ENCODE results near the gene ITFG2.

DNA sequence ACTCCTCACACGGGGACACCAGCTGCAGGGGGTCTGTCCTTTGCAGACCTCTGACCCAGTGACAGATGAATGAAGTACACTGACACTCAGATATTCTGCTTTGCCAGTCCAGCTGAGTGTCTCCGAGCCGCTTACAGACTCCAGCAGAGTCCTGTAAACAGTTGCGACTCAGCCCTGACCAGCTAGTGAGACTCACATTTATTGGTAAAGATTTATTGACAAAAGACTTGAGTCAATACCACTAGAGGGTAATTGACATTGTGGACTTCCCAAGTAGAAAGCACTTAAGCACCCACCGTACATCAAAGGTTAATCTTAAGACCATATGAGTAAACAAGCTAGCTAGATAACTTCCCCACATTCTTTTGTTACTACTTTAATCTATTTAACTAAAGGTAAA lies 27.5 kb upstream of the ITFG2 start:
- no peak for TF ChIP-seq ZNF274 (IDR thresholded peaks at IDR 0.05; ENCODE audit: borderline replicate concordance, low read depth, low read length)
- TF ChIP-seq, protein P1, sequence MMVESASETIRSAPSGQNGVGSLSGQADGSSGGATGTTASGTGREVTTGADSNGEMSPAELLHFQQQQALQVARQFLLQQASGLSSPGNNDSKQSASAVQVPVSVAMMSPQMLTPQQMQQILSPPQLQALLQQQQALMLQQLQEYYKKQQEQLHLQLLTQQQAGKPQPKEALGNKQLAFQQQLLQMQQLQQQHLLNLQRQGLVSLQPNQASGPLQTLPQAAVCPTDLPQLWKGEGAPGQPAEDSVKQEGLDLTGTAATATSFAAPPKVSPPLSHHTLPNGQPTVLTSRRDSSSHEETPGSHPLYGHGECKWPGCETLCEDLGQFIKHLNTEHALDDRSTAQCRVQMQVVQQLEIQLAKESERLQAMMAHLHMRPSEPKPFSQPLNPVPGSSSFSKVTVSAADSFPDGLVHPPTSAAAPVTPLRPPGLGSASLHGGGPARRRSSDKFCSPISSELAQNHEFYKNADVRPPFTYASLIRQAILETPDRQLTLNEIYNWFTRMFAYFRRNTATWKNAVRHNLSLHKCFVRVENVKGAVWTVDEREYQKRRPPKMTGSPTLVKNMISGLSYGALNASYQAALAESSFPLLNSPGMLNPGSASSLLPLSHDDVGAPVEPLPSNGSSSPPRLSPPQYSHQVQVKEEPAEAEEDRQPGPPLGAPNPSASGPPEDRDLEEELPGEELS (CRISPR knock-in tag; IDR thresholded peaks at IDR 0.05; ENCODE audit: borderline replicate concordance): no peak
- no peak for TF ChIP-seq SMARCA5 (IDR thresholded peaks at IDR 0.05)
- no peak for TF ChIP-seq FOS (IDR thresholded peaks at IDR 0.05; ENCODE audit: extremely low read depth, insufficient read length)
- TF ChIP-seq BMI1 (IDR thresholded peaks at IDR 0.05; ENCODE audit: low read length): no peak
- no peak for TF ChIP-seq RFX5 (IDR thresholded peaks at IDR 0.05; ENCODE audit: low read depth, low read length)
- no peak for TF ChIP-seq SNIP1 (IDR thresholded peaks at IDR 0.05; ENCODE audit: low read depth)
- TF ChIP-seq, protein P2, sequence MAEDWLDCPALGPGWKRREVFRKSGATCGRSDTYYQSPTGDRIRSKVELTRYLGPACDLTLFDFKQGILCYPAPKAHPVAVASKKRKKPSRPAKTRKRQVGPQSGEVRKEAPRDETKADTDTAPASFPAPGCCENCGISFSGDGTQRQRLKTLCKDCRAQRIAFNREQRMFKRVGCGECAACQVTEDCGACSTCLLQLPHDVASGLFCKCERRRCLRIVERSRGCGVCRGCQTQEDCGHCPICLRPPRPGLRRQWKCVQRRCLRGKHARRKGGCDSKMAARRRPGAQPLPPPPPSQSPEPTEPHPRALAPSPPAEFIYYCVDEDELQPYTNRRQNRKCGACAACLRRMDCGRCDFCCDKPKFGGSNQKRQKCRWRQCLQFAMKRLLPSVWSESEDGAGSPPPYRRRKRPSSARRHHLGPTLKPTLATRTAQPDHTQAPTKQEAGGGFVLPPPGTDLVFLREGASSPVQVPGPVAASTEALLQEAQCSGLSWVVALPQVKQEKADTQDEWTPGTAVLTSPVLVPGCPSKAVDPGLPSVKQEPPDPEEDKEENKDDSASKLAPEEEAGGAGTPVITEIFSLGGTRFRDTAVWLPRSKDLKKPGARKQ (CRISPR knock-in tag; IDR thresholded peaks at IDR 0.05): no peak
- no peak for TF ChIP-seq TEAD2 (tag; IDR thresholded peaks at IDR 0.05)
- TF ChIP-seq ZEB2 (IDR thresholded peaks at IDR 0.05): no peak
- TF ChIP-seq, protein P3, sequence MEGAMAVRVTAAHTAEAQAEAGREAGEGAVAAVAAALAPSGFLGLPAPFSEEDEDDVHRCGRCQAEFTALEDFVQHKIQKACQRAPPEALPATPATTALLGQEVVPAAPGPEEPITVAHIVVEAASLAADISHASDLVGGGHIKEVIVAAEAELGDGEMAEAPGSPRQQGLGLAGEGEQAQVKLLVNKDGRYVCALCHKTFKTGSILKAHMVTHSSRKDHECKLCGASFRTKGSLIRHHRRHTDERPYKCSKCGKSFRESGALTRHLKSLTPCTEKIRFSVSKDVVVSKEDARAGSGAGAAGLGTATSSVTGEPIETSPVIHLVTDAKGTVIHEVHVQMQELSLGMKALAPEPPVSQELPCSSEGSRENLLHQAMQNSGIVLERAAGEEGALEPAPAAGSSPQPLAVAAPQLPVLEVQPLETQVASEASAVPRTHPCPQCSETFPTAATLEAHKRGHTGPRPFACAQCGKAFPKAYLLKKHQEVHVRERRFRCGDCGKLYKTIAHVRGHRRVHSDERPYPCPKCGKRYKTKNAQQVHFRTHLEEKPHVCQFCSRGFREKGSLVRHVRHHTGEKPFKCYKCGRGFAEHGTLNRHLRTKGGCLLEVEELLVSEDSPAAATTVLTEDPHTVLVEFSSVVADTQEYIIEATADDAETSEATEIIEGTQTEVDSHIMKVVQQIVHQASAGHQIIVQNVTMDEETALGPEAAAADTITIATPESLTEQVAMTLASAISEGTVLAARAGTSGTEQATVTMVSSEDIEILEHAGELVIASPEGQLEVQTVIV (CRISPR knock-in tag; IDR thresholded peaks at IDR 0.05; ENCODE audit: borderline replicate concordance): no peak
- no peak for TF ChIP-seq IRF2 (CRISPR knock-in tag; IDR thresholded peaks at IDR 0.05)
- no peak for TF ChIP-seq DDX20 (tag; IDR thresholded peaks at IDR 0.05; ENCODE audit: low read depth)

Measured in K562 (cell line).